NCI-H345 treated with DMSO at 0.1 percent for 48 hours (cell line): ENCODE results near the gene CDH6.

ENCODE experiments used
- DNase-seq: peaks from one replicate; lab custom pipeline; 2025; ENCODE audit not compliant: unreplicated experiment; lab: John Stamatoyannopoulos, UW

Gene CDH6

DNA sequence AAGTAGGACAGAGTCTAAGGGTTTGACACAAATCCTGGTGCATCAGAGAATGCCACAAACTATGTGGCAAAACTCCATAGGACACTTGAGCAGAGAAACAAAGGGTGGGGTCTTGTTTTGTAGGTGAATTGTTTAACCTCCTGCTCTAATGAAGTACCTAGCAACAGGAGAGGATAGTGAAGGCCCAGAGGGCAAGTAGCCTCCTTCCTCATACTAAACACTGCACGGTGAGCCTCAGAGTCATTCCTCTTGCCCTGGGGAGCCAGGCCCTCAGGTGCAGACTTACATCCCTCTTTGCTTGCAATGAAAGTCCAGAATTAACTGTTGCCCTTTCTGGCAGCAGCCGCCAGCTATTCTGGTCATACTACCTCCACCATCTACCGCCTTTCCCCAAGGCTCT lies 172.3 kb downstream of the CDH6 start:
- no peak for DNase-seq

DNA sequence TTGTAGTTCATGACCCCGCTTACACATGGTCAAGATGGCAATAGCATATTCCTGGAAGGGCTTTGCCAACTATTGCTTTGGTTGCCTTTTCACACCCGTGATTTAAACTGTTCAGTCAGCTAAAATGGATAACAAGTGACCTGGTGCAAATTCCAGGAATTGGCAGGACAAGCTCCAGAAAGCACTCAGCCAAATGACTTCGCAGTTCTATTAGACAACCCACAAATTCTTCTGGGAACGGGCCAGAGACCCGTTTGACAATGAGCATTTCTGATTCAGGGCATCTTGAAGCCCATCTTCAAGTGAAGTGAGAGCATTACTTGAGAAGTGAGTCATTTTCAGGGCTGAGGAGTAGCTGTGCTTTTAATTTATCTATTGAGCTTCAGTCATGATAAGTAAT lies 173.5 kb downstream of the CDH6 start:
- no peak for DNase-seq

DNA sequence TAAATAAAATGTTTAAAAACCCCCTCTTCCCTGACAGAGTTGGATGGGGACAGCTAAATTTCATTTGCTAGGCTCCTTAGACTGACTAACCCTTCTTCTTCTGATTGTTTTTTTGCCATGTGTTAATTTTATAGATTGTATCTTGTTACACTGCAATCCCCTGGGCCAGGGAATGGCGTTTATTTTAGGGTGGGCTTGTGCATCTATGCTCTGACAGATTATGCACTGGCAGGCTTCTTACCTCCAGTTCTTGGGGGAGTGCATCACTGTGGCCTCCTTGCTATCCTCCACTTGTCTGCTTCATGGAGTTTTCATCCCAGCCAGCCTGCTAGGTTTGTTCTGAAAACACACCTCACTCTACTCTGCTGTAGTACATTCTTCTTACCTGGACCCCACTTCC lies 178.6 kb downstream of the CDH6 start:
- DNase-seq = no peak

DNA sequence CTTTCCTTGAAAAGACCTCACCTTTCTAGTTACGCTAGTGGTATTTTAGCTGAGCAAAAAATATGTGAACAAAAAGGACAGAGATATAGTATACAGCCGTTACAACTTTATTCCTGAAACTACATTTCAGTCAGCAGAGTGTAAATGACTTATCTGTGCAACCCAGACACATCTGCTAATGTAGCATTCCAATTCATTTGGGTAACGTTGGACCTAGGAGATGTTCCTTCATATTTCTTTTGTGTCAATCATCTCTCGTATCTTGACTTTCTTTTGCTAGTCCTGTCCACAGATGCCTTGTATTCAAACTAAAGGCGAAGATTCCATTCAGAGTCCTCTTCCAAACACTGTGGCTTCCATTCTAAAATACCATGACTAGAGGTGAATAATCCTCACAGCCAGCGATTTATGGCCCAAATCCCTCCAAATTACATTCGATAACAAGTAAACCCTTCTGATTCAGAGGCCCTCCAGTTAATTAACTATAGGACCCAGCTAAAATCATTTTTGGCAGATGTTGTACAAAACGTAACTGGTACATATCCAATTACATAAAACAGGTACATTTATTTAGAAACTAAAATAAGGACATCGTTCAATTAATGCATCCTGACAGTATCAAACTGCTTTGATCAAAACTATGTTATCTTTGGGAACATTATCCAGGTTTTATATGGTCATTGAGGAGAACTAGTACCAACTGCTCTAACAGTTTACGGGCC lies 182.7 kb downstream of the CDH6 start:
- no peak for DNase-seq

DNA sequence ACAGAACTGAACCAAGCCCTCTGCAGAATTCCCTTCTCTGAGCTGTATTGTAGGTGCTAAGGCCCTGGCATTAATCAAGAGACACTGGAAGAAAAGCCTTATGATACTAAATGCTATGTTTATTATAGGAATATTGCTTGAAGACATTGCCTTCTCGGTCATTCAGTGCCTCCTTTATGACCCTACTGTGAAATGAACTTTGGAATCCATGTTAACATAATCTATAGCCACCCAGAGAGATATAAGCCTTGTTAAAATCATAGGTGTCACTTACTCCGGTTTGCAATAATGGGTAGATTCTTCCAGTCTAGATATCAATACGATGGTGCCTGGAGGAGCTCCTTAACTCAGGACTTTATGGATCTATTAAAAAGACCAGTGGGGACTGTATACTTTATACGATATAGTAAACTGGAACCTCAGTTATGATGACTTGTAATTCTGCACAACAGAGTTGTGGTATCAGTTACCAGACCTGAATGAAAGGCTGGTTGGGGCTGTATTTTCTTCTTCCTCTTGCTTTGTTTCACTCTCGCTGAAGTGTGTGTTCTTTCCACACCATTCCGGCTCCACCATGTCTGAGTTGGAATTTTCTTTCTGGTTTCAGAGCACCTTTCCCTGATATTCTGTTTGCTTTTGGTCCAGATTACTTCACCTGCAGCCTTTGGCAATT lies 183.9 kb downstream of the CDH6 start:
- no peak for DNase-seq

DNA sequence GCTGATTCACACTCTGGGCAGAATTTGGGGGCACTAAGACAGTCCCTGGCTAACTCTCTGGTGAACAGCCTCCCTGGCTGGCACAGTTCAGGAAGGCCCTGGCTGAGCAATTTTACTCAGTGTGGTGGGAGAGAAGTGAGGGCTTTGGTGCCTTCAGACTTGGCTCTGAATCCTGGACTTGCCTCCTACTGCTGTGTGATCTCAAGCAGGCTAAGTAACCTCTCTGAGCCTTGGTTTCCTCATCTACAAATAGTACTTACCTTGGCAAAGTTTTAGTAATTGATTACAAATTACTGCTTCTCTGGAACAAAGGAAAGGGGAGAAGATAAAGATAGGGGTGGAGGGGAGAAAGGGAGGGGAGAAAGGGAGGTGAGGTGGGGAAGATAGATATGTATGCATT lies 184.7 kb downstream of the CDH6 start:
- DNase-seq = no peak
